Measurements from ENCODE around the gene SSC5D. TPM values are rescaled to one million over a fixed set of nuclear protein-coding genes. Genes with fewer than 3 reads are reported as not detected.

The SSC5D gene
- total RNA-seq, 1 donor from 2014 or later, result 1.1 TPM

- DNase-seq (ENCODE audit: low spot score, unreplicated experiment), result no peak
- H3K36me3 Mint-ChIP-seq (ENCODE audit: insufficient read depth), result peaks cover 7% of the 10 kb centered on the region
- H3K27me3 Mint-ChIP-seq, result peaks cover 13% of the 10 kb centered on the region
- no peaks in the 10 kb centered on the region for H3K9me3 Mint-ChIP-seq (ENCODE audit: low read depth)
- H3K4me1 Mint-ChIP-seq (ENCODE audit: low read depth), result peaks cover 24% of the 10 kb centered on the region
- H3K4me3 Mint-ChIP-seq (ENCODE audit: low read depth), result no peak overlapping the region
- no peak for TF ChIP-seq CTCF (IDR thresholded peaks at IDR 0.05; ENCODE audit: unreplicated experiment)
- no peak overlapping the region for H3K27ac Mint-ChIP-seq
These were observed 30.4 kb upstream of the SSC5D start for GRCh38 chr19:55457683-55458457.

GRCh38 chr19:55459551-55459949, 28.7 kb upstream of the SSC5D start:
- no peak for TF ChIP-seq CTCF (IDR thresholded peaks at IDR 0.05; ENCODE audit: unreplicated experiment)
- Mint-ChIP-seq H3K36me3 (ENCODE audit: insufficient read depth) (peaks cover 3% of the 10 kb centered on the region), H3K9me3 (ENCODE audit: low read depth) (no peaks in the 10 kb centered on the region), H3K4me3 (ENCODE audit: low read depth) (peak overlapping the region; percentile 77), H3K27ac (no peak overlapping the region), H3K27me3 (peaks cover 6% of the 10 kb centered on the region), H3K4me1 (ENCODE audit: low read depth) (peaks cover 18% of the 10 kb centered on the region)
- DNase-seq (ENCODE audit: low spot score, unreplicated experiment), result no peak

GRCh38 chr19:55459950-55460657, 28.1 kb upstream of the SSC5D start:
- no peak for DNase-seq (ENCODE audit: low spot score, unreplicated experiment)
- peaks cover 18% of the 10 kb centered on the region for H3K4me1 Mint-ChIP-seq (ENCODE audit: low read depth)
- peak overlapping the region; percentile 92 for H3K27ac Mint-ChIP-seq
- no peaks in the 10 kb centered on the region for H3K36me3 Mint-ChIP-seq (ENCODE audit: insufficient read depth)
- no peak for TF ChIP-seq CTCF (IDR thresholded peaks at IDR 0.05; ENCODE audit: unreplicated experiment)
- H3K4me3 Mint-ChIP-seq (ENCODE audit: low read depth), result peak overlapping the region; percentile 77
- H3K27me3 Mint-ChIP-seq, result peaks cover 6% of the 10 kb centered on the region
- H3K9me3 Mint-ChIP-seq (ENCODE audit: low read depth), result no peaks in the 10 kb centered on the region

- Mint-ChIP-seq H3K4me1 (ENCODE audit: low read depth) (peaks cover 18% of the 10 kb centered on the region), H3K9me3 (ENCODE audit: low read depth) (no peaks in the 10 kb centered on the region), H3K36me3 (ENCODE audit: insufficient read depth) (no peaks in the 10 kb centered on the region), H3K4me3 (ENCODE audit: low read depth) (peak overlapping the region; percentile 77), H3K27me3 (peaks cover 7% of the 10 kb centered on the region), H3K27ac (peak overlapping the region; percentile 92)
- peak; percentile 59 for DNase-seq (ENCODE audit: low spot score, unreplicated experiment)
- no peak for TF ChIP-seq CTCF (IDR thresholded peaks at IDR 0.05; ENCODE audit: unreplicated experiment)
These were observed 27.5 kb upstream of the SSC5D start for GRCh38 chr19:55460670-55461258.

- Mint-ChIP-seq H3K27ac (peak within 1 kb of the TSS; percentile 92), H3K4me3 (ENCODE audit: low read depth) (peak within 1 kb of the TSS; percentile 77), H3K4me1 (ENCODE audit: low read depth) (peaks cover 18% of the 10 kb centered on the region), H3K27me3 (peaks cover 13% of the 10 kb centered on the region), H3K36me3 (ENCODE audit: insufficient read depth) (no peaks in the 10 kb centered on the region), H3K9me3 (ENCODE audit: low read depth) (no peaks in the 10 kb centered on the region)
- peak; percentile 100 for DNase-seq (ENCODE audit: low spot score, unreplicated experiment)
- TF ChIP-seq CTCF (IDR thresholded peaks at IDR 0.05; ENCODE audit: unreplicated experiment), result no peak
These were observed 26.8 kb upstream of the SSC5D start, which contains the start of gene ISOC2 for GRCh38 chr19:55461259-55461973. Gene ISOC2, minus strand, starts transcription at chr19:55461642. Its CDS starts 5,156 bp downstream, at chr19:55456486.

All from progenitor cell of endocrine pancreas (in vitro differentiated cells).